Panc1 (cell line): ENCODE results near the gene RNASE12. TPM values are rescaled to one million over a fixed set of nuclear protein-coding genes. Genes with fewer than 3 reads are reported as not detected.
A peak's percentile ranks its signal among the peaks of the same experiment; 100 is the strongest.

ENCODE experiments used
- ATAC-seq: fragments of 200-7000 bp; cut with Tn5 transposase; 2 replicates; pipeline ENCODE4 v1.9.1; 2020; ENCODE audit warnings: mild to moderate bottlenecking, moderate library complexity
- BruUV-seq: library from RNA; stranded (reverse); fragments of 400-500 nt; replicated peaks from 2 replicates; lab custom pipeline; 2021; lab: Mats Ljungman, UMichigan
- CTCF ChIA-PET: fragments of 300-600 bp; sonication (Branson Sonifier 250); formaldehyde crosslinking; loops from one replicate; lab custom pipeline; 2022; ENCODE audit warnings: antibody characterized with exemption; lab: Charles Lee
- POLR2A ChIA-PET: fragments of 300-600 bp; sonication (Branson Sonifier 250); formaldehyde crosslinking; loops from one replicate; lab custom pipeline; 2022; ENCODE audit warnings: antibody characterized with exemption; lab: Charles Lee
- DNase-seq: peaks from one replicate; pipeline ENCODE4 v3.0.0-alpha.2; 2010; ENCODE audit warnings: low read depth, low spot score
- H3K27ac ChIP-seq: 2 replicates; pipeline ENCODE4 v1.5.1; 2011; ENCODE audit warnings: mild to moderate bottlenecking, low read length, inconsistent platforms
- H3K27me3 ChIP-seq: fragments of 200-500 bp; sonication (Bioruptor generic); 2 replicates; pipeline ENCODE4 v1.6.0; 2014; ENCODE audit warnings: low read length, inconsistent platforms; ENCODE audit not compliant: control insufficient read depth, insufficient read depth
- H3K36me3 ChIP-seq: fragments of 200-500 bp; sonication (Bioruptor generic); 2 replicates; pipeline ENCODE4 v1.5.1; 2014; ENCODE audit warnings: inconsistent platforms, mild to moderate bottlenecking, low read length, moderate library complexity; ENCODE audit not compliant: control insufficient read depth, insufficient read depth
- H3K4me1 ChIP-seq: 2 replicates; pipeline ENCODE4 v1.5.1; 2011; ENCODE audit warnings: inconsistent platforms, mild to moderate bottlenecking, low read length, moderate library complexity; ENCODE audit not compliant: control insufficient read depth, insufficient read depth
- H3K4me3 ChIP-seq, 2 experiments: 2 replicates each; pipeline ENCODE4 v1.5.1; 2011 to 2012; ENCODE audit warnings: low read depth in 2 of 2, low read length in 2 of 2, mild to moderate bottlenecking in 2 of 2, inconsistent platforms in 1 of 2, moderate library complexity in 1 of 2
- H3K9me3 ChIP-seq: fragments of 200-500 bp; sonication (Bioruptor generic); 2 replicates; pipeline ENCODE4 v1.5.1; 2014; ENCODE audit warnings: low read depth, mild to moderate bottlenecking, inconsistent platforms, low read length, moderate library complexity; ENCODE audit not compliant: control insufficient read depth, insufficient read depth
- POLR2AphosphoS5 ChIP-seq: IDR thresholded peaks from 2 replicates; pipeline ENCODE4 v1.6.1; 2012; ENCODE audit warnings: mild to moderate bottlenecking, low read depth, low read length, moderate library complexity
- SIN3A ChIP-seq: IDR thresholded peaks from 2 replicates; pipeline ENCODE4 v1.6.1; 2012; ENCODE audit warnings: low read depth, mild to moderate bottlenecking, low read length, moderate library complexity, borderline replicate concordance; ENCODE audit not compliant: insufficient read depth
- TCF7L2 ChIP-seq: IDR thresholded peaks from 2 replicates; pipeline ENCODE4 v1.6.1; 2011; ENCODE audit warnings: mild to moderate bottlenecking, low read depth, low read length, inconsistent platforms
- in situ Hi-C: cut with HindIII; loops from 2 replicates; pipeline ENCODE4 v1.10.0; 2016; ENCODE audit warnings: low sequenced_read_pairs, low pct_unique_long_range_greater_than_20kb
- intact Hi-C: fragments of 100-400 bp; cut with micrococcal nuclease; formaldehyde crosslinking; loops from one replicate; pipeline ENCODE4 v1.10.0; 2022; ENCODE audit not compliant: unreplicated experiment
- total RNA-seq: library from RNA; stranded (reverse); gene quantifications from one replicate; pipeline ENCODE4 v1.2.1, GENCODE V29; 2021; ENCODE audit not compliant: unreplicated experiment
- TF ChIP-seq, protein P1 (sequence below): fragments of 450-650 bp; IDR thresholded peaks from 2 replicates; pipeline ENCODE4 v1.5.1; 2017; ENCODE audit warnings: mild to moderate bottlenecking
- TF ChIP-seq, protein P2 (sequence below), 2 experiments: IDR thresholded peaks; 2 replicates each; pipeline ENCODE4 v1.6.1; 2011 to 2012; ENCODE audit warnings: low read depth in 2 of 2, control low read depth in 1 of 2, low read length in 1 of 2, mild to moderate bottlenecking in 1 of 2, moderate library complexity in 1 of 2; ENCODE audit not compliant: insufficient read depth in 1 of 2

RNASE12 gene
- total RNA-seq, 1 experiment from 2014 or later, result not detected

DNA sequence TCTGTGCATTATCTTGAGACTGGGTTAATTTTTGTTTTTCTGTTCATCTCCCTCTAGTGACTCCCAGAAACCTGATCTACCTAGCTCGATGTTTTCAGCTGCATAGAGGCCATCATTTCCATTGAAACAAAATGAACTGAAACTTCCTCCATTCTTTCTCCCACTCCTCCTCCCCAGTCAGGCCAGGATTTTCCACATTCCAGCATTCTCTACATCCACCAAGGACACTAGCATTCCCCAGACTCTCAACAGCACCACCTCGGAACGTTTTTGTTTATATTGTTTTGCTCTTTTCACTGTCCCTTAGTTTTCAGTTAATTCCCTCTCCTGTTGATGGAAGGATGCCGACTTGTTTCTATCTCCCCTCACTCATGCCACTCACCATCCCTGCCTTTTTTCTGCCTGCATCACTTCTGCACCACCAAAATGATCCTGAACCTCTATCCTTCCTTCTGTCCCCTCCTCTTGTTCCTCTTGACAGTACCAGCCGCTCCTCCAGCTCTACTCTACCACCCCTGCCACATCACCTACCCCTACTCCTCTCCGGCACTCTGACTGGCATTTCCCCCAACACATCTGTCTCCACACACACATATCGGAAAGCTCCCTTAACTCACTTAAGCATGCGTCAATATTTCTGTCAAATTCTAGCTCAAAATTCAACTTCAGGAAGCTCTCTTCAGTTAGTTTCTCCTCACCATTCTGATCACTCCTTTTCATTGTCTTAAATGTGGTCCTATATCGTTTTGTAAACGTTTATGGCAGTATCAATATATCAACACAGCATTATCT is 37.1 kb upstream of the RNASE12 start:
- in situ Hi-C loops (no loop called here), intact Hi-C loops (no loop called here)
- no peak for TF ChIP-seq SIN3A
- TF ChIP-seq, protein P1, sequence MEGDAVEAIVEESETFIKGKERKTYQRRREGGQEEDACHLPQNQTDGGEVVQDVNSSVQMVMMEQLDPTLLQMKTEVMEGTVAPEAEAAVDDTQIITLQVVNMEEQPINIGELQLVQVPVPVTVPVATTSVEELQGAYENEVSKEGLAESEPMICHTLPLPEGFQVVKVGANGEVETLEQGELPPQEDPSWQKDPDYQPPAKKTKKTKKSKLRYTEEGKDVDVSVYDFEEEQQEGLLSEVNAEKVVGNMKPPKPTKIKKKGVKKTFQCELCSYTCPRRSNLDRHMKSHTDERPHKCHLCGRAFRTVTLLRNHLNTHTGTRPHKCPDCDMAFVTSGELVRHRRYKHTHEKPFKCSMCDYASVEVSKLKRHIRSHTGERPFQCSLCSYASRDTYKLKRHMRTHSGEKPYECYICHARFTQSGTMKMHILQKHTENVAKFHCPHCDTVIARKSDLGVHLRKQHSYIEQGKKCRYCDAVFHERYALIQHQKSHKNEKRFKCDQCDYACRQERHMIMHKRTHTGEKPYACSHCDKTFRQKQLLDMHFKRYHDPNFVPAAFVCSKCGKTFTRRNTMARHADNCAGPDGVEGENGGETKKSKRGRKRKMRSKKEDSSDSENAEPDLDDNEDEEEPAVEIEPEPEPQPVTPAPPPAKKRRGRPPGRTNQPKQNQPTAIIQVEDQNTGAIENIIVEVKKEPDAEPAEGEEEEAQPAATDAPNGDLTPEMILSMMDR, result no peak
- TF ChIP-seq, protein P2, sequence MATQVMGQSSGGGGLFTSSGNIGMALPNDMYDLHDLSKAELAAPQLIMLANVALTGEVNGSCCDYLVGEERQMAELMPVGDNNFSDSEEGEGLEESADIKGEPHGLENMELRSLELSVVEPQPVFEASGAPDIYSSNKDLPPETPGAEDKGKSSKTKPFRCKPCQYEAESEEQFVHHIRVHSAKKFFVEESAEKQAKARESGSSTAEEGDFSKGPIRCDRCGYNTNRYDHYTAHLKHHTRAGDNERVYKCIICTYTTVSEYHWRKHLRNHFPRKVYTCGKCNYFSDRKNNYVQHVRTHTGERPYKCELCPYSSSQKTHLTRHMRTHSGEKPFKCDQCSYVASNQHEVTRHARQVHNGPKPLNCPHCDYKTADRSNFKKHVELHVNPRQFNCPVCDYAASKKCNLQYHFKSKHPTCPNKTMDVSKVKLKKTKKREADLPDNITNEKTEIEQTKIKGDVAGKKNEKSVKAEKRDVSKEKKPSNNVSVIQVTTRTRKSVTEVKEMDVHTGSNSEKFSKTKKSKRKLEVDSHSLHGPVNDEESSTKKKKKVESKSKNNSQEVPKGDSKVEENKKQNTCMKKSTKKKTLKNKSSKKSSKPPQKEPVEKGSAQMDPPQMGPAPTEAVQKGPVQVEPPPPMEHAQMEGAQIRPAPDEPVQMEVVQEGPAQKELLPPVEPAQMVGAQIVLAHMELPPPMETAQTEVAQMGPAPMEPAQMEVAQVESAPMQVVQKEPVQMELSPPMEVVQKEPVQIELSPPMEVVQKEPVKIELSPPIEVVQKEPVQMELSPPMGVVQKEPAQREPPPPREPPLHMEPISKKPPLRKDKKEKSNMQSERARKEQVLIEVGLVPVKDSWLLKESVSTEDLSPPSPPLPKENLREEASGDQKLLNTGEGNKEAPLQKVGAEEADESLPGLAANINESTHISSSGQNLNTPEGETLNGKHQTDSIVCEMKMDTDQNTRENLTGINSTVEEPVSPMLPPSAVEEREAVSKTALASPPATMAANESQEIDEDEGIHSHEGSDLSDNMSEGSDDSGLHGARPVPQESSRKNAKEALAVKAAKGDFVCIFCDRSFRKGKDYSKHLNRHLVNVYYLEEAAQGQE (IDR thresholded peaks at IDR 0.05; ENCODE audit: insufficient read depth in 1 of 2, low read depth in 2 of 2, low read length in 1 of 2), result no peak
- ChIA-PET POLR2A (no interaction called here), CTCF (no interaction called here)
- ATAC-seq (no peak), DNase-seq (no peak)
- Histone ChIP-seq H3K9me3 (no peaks in the 10 kb centered on the region), H3K36me3 (no peaks in the 10 kb centered on the region), H3K4me3 (peak overlapping the region in 1 of 2 experiments; percentile 14; a peak in 1 of 4 replicates), H3K27me3 (peaks cover 2% of the 10 kb centered on the region; the same call in 1 of the 2 replicates), H3K4me1 (peaks cover 14% of the 10 kb centered on the region), H3K27ac (no peak overlapping the region)
- BruUV-seq, result no TSS peak

DNA sequence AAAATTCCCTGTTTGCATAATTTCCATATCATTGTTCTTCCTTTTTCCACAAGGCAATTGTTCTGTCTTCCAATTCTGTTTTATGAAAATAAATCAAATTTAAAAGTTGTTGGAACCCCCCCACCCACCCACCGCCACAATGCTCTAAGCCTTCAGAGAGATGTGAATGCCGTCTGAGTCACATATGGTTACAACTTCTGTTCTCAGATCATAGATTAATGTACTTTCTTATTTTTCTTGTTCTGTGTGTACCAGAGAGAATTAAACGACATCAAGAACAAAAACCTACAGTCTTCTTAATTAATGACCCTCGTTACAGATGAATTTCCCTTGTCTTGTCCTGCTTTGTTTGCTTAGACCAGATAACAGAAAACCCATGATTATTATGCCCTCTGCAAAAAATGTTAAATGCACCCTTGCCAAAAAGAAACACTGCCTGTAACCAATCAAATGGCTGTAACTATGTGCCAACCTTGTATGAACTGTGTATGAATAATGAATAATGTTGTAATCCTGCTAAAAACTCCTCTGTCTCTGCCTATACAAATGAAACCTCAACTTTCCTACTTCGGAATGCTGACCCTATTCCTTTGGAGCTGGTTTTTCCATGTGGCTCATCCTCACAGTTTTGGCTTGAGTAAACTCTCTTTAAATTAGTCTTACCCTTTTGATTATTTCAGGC is 36.3 kb upstream of the RNASE12 start:
- Histone ChIP-seq H3K36me3 (no peaks in the 10 kb centered on the region), H3K27me3 (peaks cover 2% of the 10 kb centered on the region; the same call in 1 of the 2 replicates), H3K9me3 (no peaks in the 10 kb centered on the region), H3K4me1 (peaks cover 14% of the 10 kb centered on the region), H3K27ac (no peak overlapping the region), H3K4me3 (no peak overlapping the region; a peak in 1 of 4 replicates)
- ChIA-PET POLR2A (interaction anchor here (0.6 kb wide), 1 partner anchor 63 kb away, joined by 4 read pairs; no protein-coding TSS in a partner anchor), CTCF (no interaction called here)
- ATAC-seq, result no peak
- intact Hi-C loops (no loop called here), in situ Hi-C loops (no loop called here)
- TF ChIP-seq SIN3A, result no peak
- TF ChIP-seq, protein P2 (IDR thresholded peaks at IDR 0.05; ENCODE audit: insufficient read depth in 1 of 2, low read depth in 2 of 2, low read length in 1 of 2), result no peak
- TF ChIP-seq TCF7L2, result no peak
- no peak for TF ChIP-seq POLR2AphosphoS5
- TF ChIP-seq, protein P1, result no peak
- no peak for DNase-seq
- no TSS peak for BruUV-seq
